ENCODE measurements around the gene KLHL6. TPM values are rescaled to one million over a fixed set of nuclear protein-coding genes. Genes with fewer than 3 reads are reported as not detected.

The KLHL6 gene
- total RNA-seq, 1 donor from 2014 or later, result 0.11 TPM

DNA sequence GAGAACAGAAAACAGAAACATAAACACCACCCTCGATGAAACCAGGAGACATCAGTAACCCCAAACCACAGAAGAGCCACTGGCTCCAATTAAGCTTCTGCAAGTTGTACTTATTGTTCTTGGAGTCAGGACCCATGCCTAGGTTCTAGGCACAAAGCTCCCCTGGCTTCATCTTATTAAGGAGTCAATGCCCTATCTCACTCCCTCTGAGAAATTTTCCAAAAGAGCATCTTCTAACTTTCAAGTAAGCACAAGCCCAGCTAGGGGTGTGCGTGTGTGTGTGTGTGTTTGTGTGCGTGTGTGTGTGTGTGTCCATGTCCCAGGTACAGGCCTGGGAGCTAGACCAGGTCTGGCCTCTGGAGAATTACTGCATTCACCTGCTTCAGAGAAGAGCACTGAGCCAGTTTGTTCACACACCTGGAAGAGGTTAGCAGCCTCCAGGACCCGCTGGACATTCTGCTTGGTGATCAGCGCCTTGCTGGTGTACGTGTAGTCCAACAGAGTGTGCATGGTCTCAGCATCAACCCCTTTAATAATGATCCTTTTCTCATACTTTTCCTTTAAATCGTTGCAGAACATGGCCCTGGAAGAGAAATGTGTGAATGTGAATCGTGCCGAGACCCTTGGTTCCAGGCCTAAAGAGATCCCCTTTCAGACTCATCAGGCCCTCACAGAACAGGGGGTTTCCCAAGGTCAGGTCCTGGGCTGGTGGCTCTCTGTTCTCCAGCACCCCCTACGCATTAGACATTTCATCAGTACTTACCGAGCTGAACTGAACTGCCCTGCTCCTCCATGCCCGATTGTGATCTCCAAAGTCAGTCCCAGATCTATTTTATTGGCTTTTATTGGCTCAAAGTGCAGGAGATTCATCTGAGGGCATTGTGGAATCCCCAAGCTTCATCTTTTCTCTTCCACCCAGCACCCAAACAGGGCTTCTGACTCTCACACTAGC, 27.8 kb downstream of the KLHL6 start:
- Histone ChIP-seq H3K4me3 (ENCODE audit: insufficient read depth, low read depth, low read length) (no peak overlapping the region), H3K27ac (ENCODE audit: low read depth, low read length) (no peak overlapping the region), H3K4me1 (ENCODE audit: insufficient read depth, low read length) (no peaks in the 10 kb centered on the region), H4K20me1 (ENCODE audit: insufficient read depth, low read length) (no peaks in the 10 kb centered on the region), H3K4me2 (ENCODE audit: low read length) (no peak overlapping the region), H3K36me3 (ENCODE audit: insufficient read depth, low read length) (no peaks in the 10 kb centered on the region), H3K9ac (ENCODE audit: low read length) (no peak overlapping the region), H3K79me2 (ENCODE audit: insufficient read depth, low read length) (no peaks in the 10 kb centered on the region), H3K27me3 (ENCODE audit: insufficient read depth, low read length) (no peaks in the 10 kb centered on the region), H2AFZ (ENCODE audit: low read depth, low read length) (no peak overlapping the region), H3K9me3 (ENCODE audit: insufficient read depth, low read depth, low read length) (no peaks in the 10 kb centered on the region)
- DNase-seq (ENCODE audit: low read depth), result no peak
- TF ChIP-seq CTCF (IDR thresholded peaks at IDR 0.05; ENCODE audit: insufficient read depth, low read depth, low read length) (no peak), EZH2 (IDR thresholded peaks at IDR 0.05; ENCODE audit: insufficient read depth, low read length) (no peak)
- Mint-ChIP-seq H3K36me3 (ENCODE audit: low read depth, unreplicated experiment) (no peaks in the 10 kb centered on the region), H3K4me1 (ENCODE audit: low read depth, unreplicated experiment) (no peaks in the 10 kb centered on the region), H3K9me3 (ENCODE audit: unreplicated experiment) (peaks cover 6% of the 10 kb centered on the region), H3K27me3 (ENCODE audit: low read depth, unreplicated experiment) (no peaks in the 10 kb centered on the region), H3K27ac (ENCODE audit: unreplicated experiment) (no peak overlapping the region), H3K4me3 (ENCODE audit: unreplicated experiment) (no peak overlapping the region)
- FAIRE-seq, result no peak

- no peak overlapping the region for H3K4me2 ChIP-seq (ENCODE audit: low read length)
- DNase-seq (ENCODE audit: low read depth) (no peak), FAIRE-seq (no peak)
- no peak overlapping the region for H3K4me3 ChIP-seq (ENCODE audit: insufficient read depth, low read depth, low read length)
- H3K9ac ChIP-seq (ENCODE audit: low read length), result no peak overlapping the region
- H3K9me3 ChIP-seq (ENCODE audit: insufficient read depth, low read depth, low read length), result no peaks in the 10 kb centered on the region
- no peak overlapping the region for H3K27ac ChIP-seq (ENCODE audit: low read depth, low read length)
- no peaks in the 10 kb centered on the region for H3K36me3 Mint-ChIP-seq (ENCODE audit: low read depth, unreplicated experiment)
- TF ChIP-seq EZH2 (IDR thresholded peaks at IDR 0.05; ENCODE audit: insufficient read depth, low read length) (no peak), CTCF (IDR thresholded peaks at IDR 0.05; ENCODE audit: insufficient read depth, low read depth, low read length) (no peak)
- no peaks in the 10 kb centered on the region for H3K27me3 Mint-ChIP-seq (ENCODE audit: low read depth, unreplicated experiment)
- no peak overlapping the region for H3K27ac Mint-ChIP-seq (ENCODE audit: unreplicated experiment)
- H3K4me3 Mint-ChIP-seq (ENCODE audit: unreplicated experiment), result no peak overlapping the region
- H3K27me3 ChIP-seq (ENCODE audit: insufficient read depth, low read length), result no peaks in the 10 kb centered on the region
- no peak overlapping the region for H2AFZ ChIP-seq (ENCODE audit: low read depth, low read length)
- no peaks in the 10 kb centered on the region for H3K79me2 ChIP-seq (ENCODE audit: insufficient read depth, low read length)
- no peaks in the 10 kb centered on the region for H3K36me3 ChIP-seq (ENCODE audit: insufficient read depth, low read length)
- H3K4me1 ChIP-seq (ENCODE audit: insufficient read depth, low read length), result no peaks in the 10 kb centered on the region
- no peaks in the 10 kb centered on the region for H4K20me1 ChIP-seq (ENCODE audit: insufficient read depth, low read length)
- peaks cover 4% of the 10 kb centered on the region for H3K9me3 Mint-ChIP-seq (ENCODE audit: unreplicated experiment)
- no peaks in the 10 kb centered on the region for H3K4me1 Mint-ChIP-seq (ENCODE audit: low read depth, unreplicated experiment)
Measured at GRCh38 chr3:183526838-183527427, 28.6 kb downstream of the KLHL6 start.

Measured in astrocyte (in vitro differentiated cells and primary cell).